ENCODE results near the gene HOXB9. TPM values are rescaled to one million over a fixed set of nuclear protein-coding genes. Genes with fewer than 3 reads are reported as not detected.
A peak's percentile ranks its signal among the peaks of the same experiment; 100 is the strongest.

HOXB9 gene
- total and polyA plus RNA-seq, 2 experiments from 2014 or later: not detected

DNA sequence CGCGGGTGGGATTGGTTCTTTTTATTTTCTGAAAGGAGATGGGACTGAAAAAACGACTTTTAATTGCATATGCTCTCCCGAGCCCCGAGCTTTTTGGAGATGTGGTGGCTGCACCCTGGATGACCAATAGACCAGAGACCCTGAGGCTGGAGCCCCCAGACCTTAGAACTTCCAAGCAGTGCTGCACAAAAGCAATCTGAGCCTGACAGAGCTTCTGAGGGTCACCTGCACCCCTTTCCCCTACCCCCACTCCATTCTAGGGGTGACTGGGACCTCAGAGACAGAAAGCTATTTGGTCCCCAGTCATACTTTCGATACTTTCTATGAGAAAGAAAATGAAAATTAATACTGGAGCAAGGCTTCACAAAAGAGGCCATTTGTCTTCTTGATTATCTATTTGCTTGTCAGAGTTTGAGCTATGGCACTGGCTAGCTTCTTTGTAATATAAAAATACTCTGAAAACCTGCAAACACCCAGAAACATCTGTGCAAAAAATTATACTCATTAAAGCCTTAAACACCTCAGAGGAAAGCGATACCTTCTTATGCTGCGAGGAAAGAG, 51.6 kb downstream of the HOXB9 start (continued):
- TF ChIP-seq, protein P1, sequence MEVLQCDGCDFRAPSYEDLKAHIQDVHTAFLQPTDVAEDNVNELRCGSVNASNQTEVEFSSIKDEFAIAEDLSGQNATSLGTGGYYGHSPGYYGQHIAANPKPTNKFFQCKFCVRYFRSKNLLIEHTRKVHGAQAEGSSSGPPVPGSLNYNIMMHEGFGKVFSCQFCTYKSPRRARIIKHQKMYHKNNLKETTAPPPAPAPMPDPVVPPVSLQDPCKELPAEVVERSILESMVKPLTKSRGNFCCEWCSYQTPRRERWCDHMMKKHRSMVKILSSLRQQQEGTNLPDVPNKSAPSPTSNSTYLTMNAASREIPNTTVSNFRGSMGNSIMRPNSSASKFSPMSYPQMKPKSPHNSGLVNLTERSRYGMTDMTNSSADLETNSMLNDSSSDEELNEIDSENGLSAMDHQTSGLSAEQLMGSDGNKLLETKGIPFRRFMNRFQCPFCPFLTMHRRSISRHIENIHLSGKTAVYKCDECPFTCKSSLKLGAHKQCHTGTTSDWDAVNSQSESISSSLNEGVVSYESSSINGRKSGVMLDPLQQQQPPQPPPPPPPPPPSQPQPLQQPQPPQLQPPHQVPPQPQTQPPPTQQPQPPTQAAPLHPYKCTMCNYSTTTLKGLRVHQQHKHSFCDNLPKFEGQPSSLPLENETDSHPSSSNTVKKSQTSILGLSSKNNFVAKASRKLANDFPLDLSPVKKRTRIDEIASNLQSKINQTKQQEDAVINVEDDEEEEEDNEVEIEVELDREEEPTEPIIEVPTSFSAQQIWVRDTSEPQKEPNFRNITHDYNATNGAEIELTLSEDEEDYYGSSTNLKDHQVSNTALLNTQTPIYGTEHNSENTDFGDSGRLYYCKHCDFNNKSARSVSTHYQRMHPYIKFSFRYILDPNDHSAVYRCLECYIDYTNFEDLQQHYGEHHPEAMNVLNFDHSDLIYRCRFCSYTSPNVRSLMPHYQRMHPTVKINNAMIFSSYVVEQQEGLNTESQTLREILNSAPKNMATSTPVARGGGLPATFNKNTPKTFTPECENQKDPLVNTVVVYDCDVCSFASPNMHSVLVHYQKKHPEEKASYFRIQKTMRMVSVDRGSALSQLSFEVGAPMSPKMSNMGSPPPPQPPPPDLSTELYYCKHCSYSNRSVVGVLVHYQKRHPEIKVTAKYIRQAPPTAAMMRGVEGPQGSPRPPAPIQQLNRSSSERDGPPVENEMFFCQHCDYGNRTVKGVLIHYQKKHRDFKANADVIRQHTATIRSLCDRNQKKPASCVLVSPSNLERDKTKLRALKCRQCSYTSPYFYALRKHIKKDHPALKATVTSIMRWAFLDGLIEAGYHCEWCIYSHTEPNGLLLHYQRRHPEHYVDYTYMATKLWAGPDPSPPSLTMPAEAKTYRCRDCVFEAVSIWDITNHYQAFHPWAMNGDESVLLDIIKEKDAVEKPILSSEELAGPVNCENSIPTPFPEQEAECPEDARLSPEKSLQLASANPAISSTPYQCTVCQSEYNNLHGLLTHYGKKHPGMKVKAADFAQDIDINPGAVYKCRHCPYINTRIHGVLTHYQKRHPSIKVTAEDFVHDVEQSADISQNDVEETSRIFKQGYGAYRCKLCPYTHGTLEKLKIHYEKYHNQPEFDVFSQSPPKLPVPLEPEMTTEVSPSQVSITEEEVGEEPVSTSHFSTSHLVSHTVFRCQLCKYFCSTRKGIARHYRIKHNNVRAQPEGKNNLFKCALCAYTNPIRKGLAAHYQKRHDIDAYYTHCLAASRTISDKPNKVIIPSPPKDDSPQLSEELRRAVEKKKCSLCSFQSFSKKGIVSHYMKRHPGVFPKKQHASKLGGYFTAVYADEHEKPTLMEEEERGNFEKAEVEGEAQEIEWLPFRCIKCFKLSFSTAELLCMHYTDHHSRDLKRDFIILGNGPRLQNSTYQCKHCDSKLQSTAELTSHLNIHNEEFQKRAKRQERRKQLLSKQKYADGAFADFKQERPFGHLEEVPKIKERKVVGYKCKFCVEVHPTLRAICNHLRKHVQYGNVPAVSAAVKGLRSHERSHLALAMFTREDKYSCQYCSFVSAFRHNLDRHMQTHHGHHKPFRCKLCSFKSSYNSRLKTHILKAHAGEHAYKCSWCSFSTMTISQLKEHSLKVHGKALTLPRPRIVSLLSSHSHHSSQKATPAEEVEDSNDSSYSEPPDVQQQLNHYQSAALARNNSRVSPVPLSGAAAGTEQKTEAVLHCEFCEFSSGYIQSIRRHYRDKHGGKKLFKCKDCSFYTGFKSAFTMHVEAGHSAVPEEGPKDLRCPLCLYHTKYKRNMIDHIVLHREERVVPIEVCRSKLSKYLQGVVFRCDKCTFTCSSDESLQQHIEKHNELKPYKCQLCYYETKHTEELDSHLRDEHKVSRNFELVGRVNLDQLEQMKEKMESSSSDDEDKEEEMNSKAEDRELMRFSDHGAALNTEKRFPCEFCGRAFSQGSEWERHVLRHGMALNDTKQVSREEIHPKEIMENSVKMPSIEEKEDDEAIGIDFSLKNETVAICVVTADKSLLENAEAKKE (CRISPR knock-in tag; IDR thresholded peaks at IDR 0.05): no peak
- TF ChIP-seq EZH2phosphoT487 (IDR thresholded peaks at IDR 0.05; ENCODE audit: unreplicated experiment): no peak
- TF ChIP-seq, protein P2, sequence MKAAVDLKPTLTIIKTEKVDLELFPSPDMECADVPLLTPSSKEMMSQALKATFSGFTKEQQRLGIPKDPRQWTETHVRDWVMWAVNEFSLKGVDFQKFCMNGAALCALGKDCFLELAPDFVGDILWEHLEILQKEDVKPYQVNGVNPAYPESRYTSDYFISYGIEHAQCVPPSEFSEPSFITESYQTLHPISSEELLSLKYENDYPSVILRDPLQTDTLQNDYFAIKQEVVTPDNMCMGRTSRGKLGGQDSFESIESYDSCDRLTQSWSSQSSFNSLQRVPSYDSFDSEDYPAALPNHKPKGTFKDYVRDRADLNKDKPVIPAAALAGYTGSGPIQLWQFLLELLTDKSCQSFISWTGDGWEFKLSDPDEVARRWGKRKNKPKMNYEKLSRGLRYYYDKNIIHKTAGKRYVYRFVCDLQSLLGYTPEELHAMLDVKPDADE (IDR thresholded peaks at IDR 0.05): no peak
- TF ChIP-seq CREB1 (CRISPR knock-in tag; IDR thresholded peaks at IDR 0.05; ENCODE audit: low read depth): no peak

DNA sequence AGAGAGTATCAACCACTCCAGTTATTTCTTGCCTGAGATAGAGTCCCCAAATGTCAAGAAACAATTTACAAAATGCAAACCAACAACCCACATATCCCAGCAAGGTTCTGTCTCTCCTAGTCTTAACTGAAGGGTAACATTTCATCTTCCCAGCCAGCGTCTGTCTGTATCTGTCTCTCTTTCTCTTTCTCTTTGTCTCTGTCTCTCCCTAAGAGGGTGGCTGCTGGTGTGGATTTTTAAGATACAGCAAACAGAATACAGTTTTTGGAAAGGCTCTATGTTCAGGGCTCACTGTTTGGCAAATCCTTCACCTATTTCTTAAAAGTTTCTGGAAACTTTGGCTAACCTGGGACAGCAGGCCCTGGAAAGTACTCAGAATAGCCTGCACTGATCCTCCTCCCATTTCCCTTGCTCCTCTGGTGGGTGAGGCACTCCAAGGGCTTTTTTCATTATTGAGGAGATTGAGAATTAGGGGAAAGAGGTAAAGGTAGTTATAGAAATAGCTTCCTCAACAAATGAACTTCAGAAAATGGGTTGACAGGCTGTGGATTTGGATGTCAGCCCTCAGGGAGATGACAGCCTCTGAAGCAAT, 54.2 kb downstream of the HOXB9 start:
- Histone ChIP-seq H2AFZ (no peak overlapping the region), H3K4me2 (no peak overlapping the region), H3K27me3 (ENCODE audit: insufficient read depth) (peaks cover 100% of the 10 kb centered on the region), H3K36me3 (ENCODE audit: insufficient read depth) (no peaks in the 10 kb centered on the region), H3K79me2 (replicated peaks; ENCODE audit: insufficient read depth) (no peaks in the 10 kb centered on the region), H3K27ac (ENCODE audit: low read depth) (no peak overlapping the region), H3F3A (replicated peaks; ENCODE audit: low read depth) (peaks cover 73% of the 10 kb centered on the region), H3K4me3 (no peak overlapping the region), H3K9me2 (ENCODE audit: insufficient read depth) (no peaks in the 10 kb centered on the region), H4K20me1 (replicated peaks; ENCODE audit: insufficient read depth) (peaks cover 70% of the 10 kb centered on the region), H3K4me1 (ENCODE audit: insufficient read depth) (peaks cover 76% of the 10 kb centered on the region)
- ATAC-seq (no peak), DNase-seq (ENCODE audit: low spot score) (no peak)
- Mint-ChIP-seq H3K9me3 (no peaks in the 10 kb centered on the region; the same call in 2 of the 3 replicates), H3K4me3 (no peak overlapping the region), H3K27me3 (ENCODE audit: insufficient read depth, low read depth, poor library complexity) (no peaks in the 10 kb centered on the region), H3K36me3 (ENCODE audit: low read depth) (no peaks in the 10 kb centered on the region), H3K4me1 (peaks cover 28% of the 10 kb centered on the region), H3K27ac (no peak overlapping the region)
- TF ChIP-seq POLR2AphosphoS5 (IDR thresholded peaks at IDR 0.05; ENCODE audit: low read depth) (no peak), EZH2 (IDR thresholded peaks at IDR 0.05; ENCODE audit: low read depth, unreplicated experiment) (peak; percentile 61)

MicroRNAs encoded within 50 kb of the gene (microRNA counts, 767-probe panel; counts per million panel counts)
- microRNA hsa-miR-10a-5p: 5,026 counts per million, percentile 20 among the panel's probes with 10 or more counts

Small RNAs within 50 kb of the gene (microRNA-seq; reads per million reads assigned to microRNA genes)
- not detected for gene MIR196A1

Small RNAs within 50 kb of the gene (small RNA-seq; reads per million reads assigned to genes)
- gene MIR196A1 (ENCODE audit: low replicate concordance): not detected

Other genes with a start within 250 kb of the HOXB9 start
- not detected in 2 replicates for gene SKAP1, start 196.1 kb downstream of the HOXB9 start, total RNA-seq (2014; rRNA removed; shearing (Covaris generic))
- 0.27 and 0.59 TPM in 2 replicates for gene SKAP1, start 196.1 kb downstream of the HOXB9 start, polyA plus RNA-seq (2016; fragmentation: Nextera tagmentation; extraction: Ambion mirVana)
- gene HOXB1, start 95.3 kb downstream of the HOXB9 start, total RNA-seq (2014; rRNA removed; shearing (Covaris generic)): not detected in 2 replicates
- not detected in 2 replicates for gene HOXB1, start 95.3 kb downstream of the HOXB9 start, polyA plus RNA-seq (2016; fragmentation: Nextera tagmentation; extraction: Ambion mirVana)
- gene HOXB2, start 81.2 kb downstream of the HOXB9 start, total RNA-seq (2014; rRNA removed; shearing (Covaris generic)): not detected in 2 replicates
- gene HOXB2, start 81.2 kb downstream of the HOXB9 start, polyA plus RNA-seq (2016; fragmentation: Nextera tagmentation; extraction: Ambion mirVana): 0.37 TPM in 1 of 2 replicates, not detected in the other
- not detected in 2 replicates for gene HOXB4, start 48.0 kb downstream of the HOXB9 start, total RNA-seq (2014; rRNA removed; shearing (Covaris generic))
- not detected in 2 replicates for gene HOXB4, start 48.0 kb downstream of the HOXB9 start, polyA plus RNA-seq (2016; fragmentation: Nextera tagmentation; extraction: Ambion mirVana)
- gene HOXB3, start 36.1 kb downstream of the HOXB9 start, total RNA-seq (2014; rRNA removed; shearing (Covaris generic)): 0.17 TPM in 1 of 2 replicates, not detected in the other
- not detected in 2 replicates for gene HOXB3, start 36.1 kb downstream of the HOXB9 start, polyA plus RNA-seq (2016; fragmentation: Nextera tagmentation; extraction: Ambion mirVana)
- not detected in 2 replicates for gene HOXB5, start 32.6 kb downstream of the HOXB9 start, total RNA-seq (2014; rRNA removed; shearing (Covaris generic))
- not detected in 2 replicates for gene HOXB5, start 32.6 kb downstream of the HOXB9 start, polyA plus RNA-seq (2016; fragmentation: Nextera tagmentation; extraction: Ambion mirVana)
- not detected in 2 replicates for gene HOXB6, start 21.4 kb downstream of the HOXB9 start, total RNA-seq (2014; rRNA removed; shearing (Covaris generic))
- gene HOXB6, start 21.4 kb downstream of the HOXB9 start, polyA plus RNA-seq (2016; fragmentation: Nextera tagmentation; extraction: Ambion mirVana): not detected in 2 replicates
- gene HOXB7, start 15.3 kb downstream of the HOXB9 start, total RNA-seq (2014; rRNA removed; shearing (Covaris generic)): not detected in 2 replicates
- gene HOXB7, start 15.3 kb downstream of the HOXB9 start, polyA plus RNA-seq (2016; fragmentation: Nextera tagmentation; extraction: Ambion mirVana): not detected in 2 replicates
- gene HOXB8, start 11.1 kb downstream of the HOXB9 start, total RNA-seq (2014; rRNA removed; shearing (Covaris generic)): not detected in 2 replicates
- not detected in 2 replicates for gene HOXB8, start 11.1 kb downstream of the HOXB9 start, polyA plus RNA-seq (2016; fragmentation: Nextera tagmentation; extraction: Ambion mirVana)
- gene PRAC1, start 96.2 kb upstream of the HOXB9 start, total RNA-seq (2014; rRNA removed; shearing (Covaris generic)): not detected in 2 replicates
- gene PRAC1, start 96.2 kb upstream of the HOXB9 start, polyA plus RNA-seq (2016; fragmentation: Nextera tagmentation; extraction: Ambion mirVana): 0.70 TPM in 1 of 2 replicates, not detected in the other
- not detected in 2 replicates for gene PRAC2, start 96.8 kb upstream of the HOXB9 start, total RNA-seq (2014; rRNA removed; shearing (Covaris generic))
- gene PRAC2, start 96.8 kb upstream of the HOXB9 start, polyA plus RNA-seq (2016; fragmentation: Nextera tagmentation; extraction: Ambion mirVana): not detected in 2 replicates
- not detected in 2 replicates for gene HOXB13, start 102.4 kb upstream of the HOXB9 start, total RNA-seq (2014; rRNA removed; shearing (Covaris generic))
- not detected in 2 replicates for gene HOXB13, start 102.4 kb upstream of the HOXB9 start, polyA plus RNA-seq (2016; fragmentation: Nextera tagmentation; extraction: Ambion mirVana)
- 1.9 and 2.3 TPM in 2 replicates for gene TTLL6, start 190.9 kb upstream of the HOXB9 start, total RNA-seq (2014; rRNA removed; shearing (Covaris generic))
- gene TTLL6, start 190.9 kb upstream of the HOXB9 start, polyA plus RNA-seq (2016; fragmentation: Nextera tagmentation; extraction: Ambion mirVana): 3.5 and 4.7 TPM in 2 replicates
- gene CALCOCO2, start 204.7 kb upstream of the HOXB9 start, total RNA-seq (2014; rRNA removed; shearing (Covaris generic)): 14.4 and 24.8 TPM in 2 replicates
- gene CALCOCO2, start 204.7 kb upstream of the HOXB9 start, polyA plus RNA-seq (2016; fragmentation: Nextera tagmentation; extraction: Ambion mirVana): 12.5 and 16.3 TPM in 2 replicates